ENCODE results near the gene YIF1A.

YIF1A gene

DNA sequence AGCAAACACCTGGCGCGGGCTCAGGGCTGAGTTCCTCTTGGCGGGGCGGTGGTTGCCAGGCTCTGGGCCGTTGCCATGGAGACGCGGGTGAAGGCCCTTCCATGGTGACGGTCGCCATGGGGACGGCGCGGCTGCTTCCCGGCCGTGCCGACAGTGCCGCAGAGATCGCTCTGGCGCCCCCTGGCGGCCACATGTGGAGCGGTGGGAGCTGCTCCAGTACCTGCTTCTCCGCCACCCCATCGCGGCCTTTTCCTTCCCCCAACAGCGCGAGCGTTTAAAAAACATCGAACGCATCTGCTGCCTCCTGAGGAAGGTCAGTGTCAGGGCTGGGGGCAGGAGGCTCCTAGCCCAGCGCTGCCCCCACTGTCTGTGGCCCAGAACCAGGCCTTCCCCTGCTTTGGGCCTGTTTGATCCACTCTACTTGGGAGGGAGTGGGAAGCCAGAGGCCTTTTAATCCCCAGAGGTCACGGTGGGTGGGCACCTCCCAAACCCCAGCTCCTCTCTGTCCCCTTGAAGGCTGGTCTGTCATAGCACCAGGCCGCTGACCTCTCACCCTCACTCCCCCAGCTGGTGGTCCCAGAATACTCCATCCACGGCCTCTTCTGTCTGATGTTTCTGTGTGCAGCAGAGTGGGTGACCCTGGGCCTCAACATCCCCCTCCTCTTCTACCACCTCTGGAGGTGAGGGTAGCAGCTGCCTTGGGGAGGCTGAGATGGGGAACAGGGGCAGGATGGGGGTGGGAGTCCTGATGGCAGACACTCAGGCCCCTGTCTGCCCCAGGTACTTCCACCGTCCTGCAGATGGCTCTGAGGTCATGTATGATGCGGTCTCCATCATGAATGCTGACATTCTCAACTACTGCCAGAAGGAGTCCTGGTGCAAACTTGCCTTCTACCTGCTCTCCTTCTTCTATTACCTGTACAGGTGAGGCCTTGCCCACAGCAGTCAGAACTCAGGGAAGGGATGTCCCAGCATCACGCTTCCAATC lies 6.2 kb downstream of the YIF1A start:
- TF ChIP-seq, protein P1, sequence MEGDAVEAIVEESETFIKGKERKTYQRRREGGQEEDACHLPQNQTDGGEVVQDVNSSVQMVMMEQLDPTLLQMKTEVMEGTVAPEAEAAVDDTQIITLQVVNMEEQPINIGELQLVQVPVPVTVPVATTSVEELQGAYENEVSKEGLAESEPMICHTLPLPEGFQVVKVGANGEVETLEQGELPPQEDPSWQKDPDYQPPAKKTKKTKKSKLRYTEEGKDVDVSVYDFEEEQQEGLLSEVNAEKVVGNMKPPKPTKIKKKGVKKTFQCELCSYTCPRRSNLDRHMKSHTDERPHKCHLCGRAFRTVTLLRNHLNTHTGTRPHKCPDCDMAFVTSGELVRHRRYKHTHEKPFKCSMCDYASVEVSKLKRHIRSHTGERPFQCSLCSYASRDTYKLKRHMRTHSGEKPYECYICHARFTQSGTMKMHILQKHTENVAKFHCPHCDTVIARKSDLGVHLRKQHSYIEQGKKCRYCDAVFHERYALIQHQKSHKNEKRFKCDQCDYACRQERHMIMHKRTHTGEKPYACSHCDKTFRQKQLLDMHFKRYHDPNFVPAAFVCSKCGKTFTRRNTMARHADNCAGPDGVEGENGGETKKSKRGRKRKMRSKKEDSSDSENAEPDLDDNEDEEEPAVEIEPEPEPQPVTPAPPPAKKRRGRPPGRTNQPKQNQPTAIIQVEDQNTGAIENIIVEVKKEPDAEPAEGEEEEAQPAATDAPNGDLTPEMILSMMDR (conservative IDR thresholded peaks at IDR 0.05; ENCODE audit: low read depth): peak; percentile 94
- H3K27ac ChIP-seq: peak overlapping the region; percentile 57
- ChIA-PET CTCF (interaction anchor here (0.6 to 1.4 kb wide), 11 partner anchors 8 to 1223 kb away, joined by 3 to 13 read pairs (median 4); no protein-coding TSS in a partner anchor), POLR2A (ENCODE audit: low non-redundant PET) (no interaction called here)
- peak; percentile 87 for DNase-seq (ENCODE audit: low spot score)

DNA sequence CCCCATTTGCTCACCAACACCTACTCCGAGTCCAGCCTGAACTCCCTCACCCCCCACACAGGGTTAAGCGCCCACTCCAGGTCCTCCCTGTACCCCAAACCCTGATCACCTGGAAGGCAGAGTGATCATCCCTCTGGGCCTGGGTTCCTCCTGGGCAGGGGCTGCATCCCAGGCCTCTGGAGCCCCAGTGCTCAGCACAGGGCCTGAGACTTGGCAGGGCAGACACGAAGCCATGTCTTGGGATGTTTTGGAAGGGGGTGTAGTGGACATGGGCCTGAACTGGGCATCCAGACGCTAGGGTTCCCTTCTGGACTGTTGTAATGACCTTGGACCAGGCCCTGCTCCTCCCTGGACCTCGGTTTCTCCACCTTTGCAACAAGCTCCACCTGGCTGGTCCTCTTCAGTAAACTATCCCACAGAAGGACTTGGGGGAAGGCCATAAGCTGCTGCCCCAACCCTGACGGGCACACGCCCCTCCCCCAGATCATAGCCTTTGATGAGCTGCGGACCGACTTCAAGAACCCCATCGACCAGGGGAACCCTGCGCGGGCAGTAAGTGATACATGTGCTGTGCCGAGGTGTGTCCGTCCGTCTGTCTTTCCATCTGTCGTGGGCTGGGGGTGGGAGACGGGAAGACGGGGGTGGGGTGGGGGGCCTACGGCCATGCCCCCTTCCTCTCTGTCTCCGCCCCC lies 7.0 kb downstream of the YIF1A start:
- ChIA-PET POLR2A (ENCODE audit: low non-redundant PET) (no interaction called here), CTCF (interaction anchor here (0.7 to 1.4 kb wide), 6 partner anchors 8 to 1009 kb away, joined by 3 to 13 read pairs (median 4); no protein-coding TSS in a partner anchor)
- no peak for DNase-seq (ENCODE audit: low spot score)
- TF ChIP-seq, protein P1 (conservative IDR thresholded peaks at IDR 0.05; ENCODE audit: low read depth): no peak
- H3K27ac ChIP-seq: no peak overlapping the region

DNA sequence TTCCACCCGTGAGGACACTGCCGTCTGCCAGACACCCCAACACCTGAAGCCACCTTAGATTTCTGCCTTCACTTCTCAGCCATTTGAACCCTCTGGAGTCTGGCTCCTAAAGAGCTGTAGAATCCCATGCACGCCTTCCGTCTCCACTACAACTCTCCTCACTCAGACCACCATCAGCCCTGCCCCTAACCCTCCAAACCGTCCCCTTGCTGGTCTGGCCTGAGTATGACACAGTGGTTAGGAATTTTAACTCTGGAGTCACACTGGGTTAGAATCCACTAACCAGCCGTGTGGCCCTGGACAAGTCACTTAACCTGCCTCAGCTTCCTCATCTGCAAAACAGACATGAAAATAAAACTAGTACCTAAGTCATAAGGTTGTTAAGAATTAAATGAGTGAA lies 7.9 kb downstream of the YIF1A start:
- POLR2A ChIA-PET (ENCODE audit: low non-redundant PET): no interaction called here
- DNase-seq (ENCODE audit: low spot score): no peak
- CTCF ChIA-PET: no interaction called here
- TF ChIP-seq, protein P1 (conservative IDR thresholded peaks at IDR 0.05; ENCODE audit: low read depth): no peak
- H3K27ac ChIP-seq: no peak overlapping the region

DNA sequence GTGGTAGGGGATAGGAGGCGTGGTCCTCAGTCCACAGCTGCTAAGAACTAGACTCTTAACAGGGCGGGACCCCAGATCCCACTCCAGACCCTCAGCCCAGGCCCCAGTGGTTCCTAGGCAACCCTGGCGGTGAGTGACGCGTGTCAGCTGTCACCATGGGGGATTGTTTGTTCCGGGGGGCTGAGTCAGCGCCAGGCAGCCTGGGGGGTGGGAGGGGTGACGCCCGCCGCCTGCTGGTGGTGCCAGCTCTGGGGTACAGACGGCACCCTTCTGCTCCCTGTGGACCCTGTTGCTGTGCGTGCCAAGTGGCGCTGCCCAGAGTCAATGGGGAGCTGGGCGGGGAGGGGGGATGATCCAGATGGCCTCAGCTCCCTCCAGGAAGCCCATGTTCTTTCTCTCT lies 8.5 kb downstream of the YIF1A start:
- ChIA-PET POLR2A (ENCODE audit: low non-redundant PET) (no interaction called here), CTCF (interaction anchor here (0.5 to 0.7 kb wide), 2 partner anchors 83 to 671 kb away, joined by 5 read pairs; no protein-coding TSS in a partner anchor)
- TF ChIP-seq, protein P1 (conservative IDR thresholded peaks at IDR 0.05; ENCODE audit: low read depth): no peak
- H3K27ac ChIP-seq: no peak overlapping the region
- no peak for DNase-seq (ENCODE audit: low spot score)

DNA sequence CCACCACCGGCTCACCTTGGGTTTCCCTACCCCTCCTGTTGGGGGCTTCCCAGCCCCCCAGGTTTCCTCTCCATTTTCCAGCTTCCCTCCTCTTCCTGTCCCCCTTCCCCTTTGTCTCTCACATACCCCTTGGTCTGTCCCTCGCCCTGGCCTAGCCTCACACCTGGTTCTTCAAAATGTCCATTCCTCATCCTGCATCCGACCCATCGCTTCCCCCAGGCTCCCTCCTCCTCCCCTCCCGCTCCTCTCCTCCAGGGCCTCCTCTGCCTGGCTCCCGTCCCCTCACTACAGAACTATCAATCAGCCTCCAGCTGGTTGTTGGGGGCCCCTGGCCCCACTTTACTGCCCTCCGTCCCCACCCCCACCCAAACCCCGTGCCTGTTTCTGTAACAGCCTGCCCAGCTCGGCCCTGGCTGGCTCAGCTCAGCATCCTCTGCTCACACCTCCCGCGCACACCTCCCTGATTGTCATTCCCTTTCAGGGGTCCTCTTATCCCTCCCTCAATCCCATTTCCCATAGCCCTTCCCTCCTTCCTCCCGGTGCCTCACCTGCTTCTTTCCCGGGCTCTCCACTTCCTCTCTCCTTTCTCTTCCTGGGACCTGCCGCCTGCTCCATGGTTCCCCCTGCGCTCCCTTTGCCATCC lies 9.7 kb downstream of the YIF1A start:
- no peak overlapping the region for H3K27ac ChIP-seq
- ChIA-PET POLR2A (ENCODE audit: low non-redundant PET) (no interaction called here), CTCF (interaction anchor here (0.6 kb wide), 1 partner anchor 213 kb away, joined by 3 read pairs; no protein-coding TSS in a partner anchor)
- no peak for DNase-seq (ENCODE audit: low spot score)
- TF ChIP-seq, protein P1 (conservative IDR thresholded peaks at IDR 0.05; ENCODE audit: low read depth): no peak

Data from RWPE1 (cell line).